Measurements from ENCODE around the gene GRB14. TPM values are rescaled to one million over a fixed set of nuclear protein-coding genes. Genes with fewer than 3 reads are reported as not detected.
"Not testable (repeated sequence)": the region's sequence is repeated elsewhere in the genome, so short reads cannot be mapped to it uniquely, and the experiment has no call there.

GRB14 gene
- polyA plus RNA-seq, 10 donors, result 1.1 to 2.6 (median 1.9) TPM

GRCh38 chr2:164560181-164560792 lies 61.0 kb downstream of the GRB14 start:
- DNase-seq, result peak in 1 of 3 donors; percentile 51

GRCh38 chr2:164558450-164558849 lies 62.8 kb downstream of the GRB14 start:
- DNase-seq, result peak in 2 of 3 donors; percentile 14 to 28

GRCh38 chr2:164554487-164554886 lies 66.8 kb downstream of the GRB14 start:
- no peak for DNase-seq

- no peak for DNase-seq
Observed at GRCh38 chr2:164551519-164551918, 69.8 kb downstream of the GRB14 start.

GRCh38 chr2:164549705-164550104 lies 71.6 kb downstream of the GRB14 start:
- DNase-seq, result not testable (repeated sequence)

- DNase-seq, result no peak
Observed at GRCh38 chr2:164545484-164545883, 75.8 kb downstream of the GRB14 start.

- DNase-seq, result peak; percentile 41 to 76 (median 64)
Observed at GRCh38 chr2:164542581-164543021, 78.7 kb downstream of the GRB14 start.

- DNase-seq, result peak in 1 of 3 donors; percentile 32
Observed at GRCh38 chr2:164538240-164538866, 82.9 kb downstream of the GRB14 start.

- DNase-seq, result no peak
Observed at GRCh38 chr2:164535280-164536025, 85.8 kb downstream of the GRB14 start.

- DNase-seq, result no peak
Observed at GRCh38 chr2:164530464-164530863, 90.8 kb downstream of the GRB14 start.

- DNase-seq, result peak in 2 of 3 donors; percentile 16 to 19
Observed at GRCh38 chr2:164523726-164524125, 97.6 kb downstream of the GRB14 start.

- DNase-seq, result peak in 1 of 3 donors; percentile 7
Observed at GRCh38 chr2:164523009-164523408, 98.3 kb downstream of the GRB14 start.

- no peak for DNase-seq
Observed at GRCh38 chr2:164522561-164522981, 98.7 kb downstream of the GRB14 start.

GRCh38 chr2:164515734-164516133 lies 105.5 kb downstream of the GRB14 start:
- no peak for DNase-seq

GRCh38 chr2:164515030-164515429 lies 106.3 kb downstream of the GRB14 start:
- no peak for DNase-seq

- DNase-seq, result peak in 1 of 3 donors; percentile 26
Observed at GRCh38 chr2:164514491-164514890, 106.8 kb downstream of the GRB14 start.

- no peak for DNase-seq
Observed at GRCh38 chr2:164512871-164513270, 108.4 kb downstream of the GRB14 start.

- DNase-seq, result no peak
Observed at GRCh38 chr2:164511738-164512137, 109.5 kb downstream of the GRB14 start.

GRCh38 chr2:164510895-164511294 lies 110.4 kb downstream of the GRB14 start:
- peak; percentile 3 to 8 (median 7) for DNase-seq

GRCh38 chr2:164509137-164509877 lies 112.0 kb downstream of the GRB14 start:
- no peak for DNase-seq

GRCh38 chr2:164504253-164504652 lies 117.0 kb downstream of the GRB14 start:
- DNase-seq, result no peak

GRCh38 chr2:164498836-164499235 lies 122.4 kb downstream of the GRB14 start:
- no peak for DNase-seq
